Limb (tissue), 2 donors: ENCODE measurements around the gene BHMT.

Source experiments
- DNase-seq, 2 donors: peaks; one replicate each; pipeline ENCODE4 v3.0.0-alpha.2; 2016; ENCODE audit errors: extremely low spot score in 2 of 2

Gene BHMT

GRCh38 chr5:79111387-79111959 is at the start of gene BHMT:
Gene BHMT (plus strand): TSS chr5:79111809. CDS start chr5:79111886, 77 bp downstream.
- DNase-seq = peak in 1 of 2 donors; percentile 33

- no peak for DNase-seq
These were observed 49.2 kb upstream of the BHMT start for GRCh38 chr5:79062436-79062835.

- peak; percentile 23 to 61 for DNase-seq
These were observed 41.9 kb upstream of the BHMT start, which contains the start of the genes BHMT2 and DMGDH for GRCh38 chr5:79069488-79070349. Gene BHMT2 (plus strand): TSS chr5:79069767. CDS start chr5:79069783, 16 bp downstream. Gene DMGDH (minus strand): TSS chr5:79069674. CDS start chr5:79069620, 54 bp downstream.

- peak; percentile 35 to 70 for DNase-seq
These were observed 41.3 kb upstream of the BHMT start for GRCh38 chr5:79070350-79070667.

- no peak for DNase-seq
These were observed 37.0 kb upstream of the BHMT start for GRCh38 chr5:79074641-79075040.

- no peak for DNase-seq
These were observed 35.8 kb upstream of the BHMT start for GRCh38 chr5:79075646-79076426.

GRCh38 chr5:79076819-79077218 is 34.8 kb upstream of the BHMT start:
- no peak for DNase-seq

GRCh38 chr5:79077680-79078365 is 33.8 kb upstream of the BHMT start:
- DNase-seq = no peak

- no peak for DNase-seq
These were observed 30.8 kb upstream of the BHMT start for GRCh38 chr5:79080804-79081203.

GRCh38 chr5:79081779-79082178 is 29.8 kb upstream of the BHMT start:
- no peak for DNase-seq

- DNase-seq = no peak
These were observed 25.5 kb upstream of the BHMT start for GRCh38 chr5:79086116-79086515.

- DNase-seq = no peak
These were observed 23.1 kb upstream of the BHMT start for GRCh38 chr5:79088507-79088906.

GRCh38 chr5:79091064-79091463 is 20.5 kb upstream of the BHMT start:
- DNase-seq = no peak

GRCh38 chr5:79093762-79094161 is 17.8 kb upstream of the BHMT start:
- no peak for DNase-seq

GRCh38 chr5:79105868-79106267 is 5.7 kb upstream of the BHMT start:
- DNase-seq = no peak

GRCh38 chr5:79107020-79107796 is 4.4 kb upstream of the BHMT start:
- no peak for DNase-seq

GRCh38 chr5:79108086-79108485 is 3.5 kb upstream of the BHMT start:
- no peak for DNase-seq

GRCh38 chr5:79108792-79109191 is 2.8 kb upstream of the BHMT start:
- DNase-seq = no peak

- DNase-seq = no peak
These were observed 1.8 kb upstream of the BHMT start for GRCh38 chr5:79109527-79110492.
